Embryonic facial prominence (tissue), 1 donor: ENCODE data around the gene RMND1.
A peak's percentile ranks its signal among the peaks of the same experiment; 100 is the strongest.
"Not testable (repeated sequence)": the region's sequence is repeated elsewhere in the genome, so short reads cannot be mapped to it uniquely, and the experiment has no call there.

Experiments
- DNase-seq: peaks from one replicate; pipeline ENCODE4 v3.0.0-alpha.2; 2016; ENCODE audit errors: extremely low spot score

Gene RMND1

GRCh38 chr6:151452750-151453427, 963 bp upstream of the RMND1 start:
- peak; percentile 22 for DNase-seq

GRCh38 chr6:151451417-151451949, 443 bp downstream of the RMND1 start:
- DNase-seq, result no peak

DNA sequence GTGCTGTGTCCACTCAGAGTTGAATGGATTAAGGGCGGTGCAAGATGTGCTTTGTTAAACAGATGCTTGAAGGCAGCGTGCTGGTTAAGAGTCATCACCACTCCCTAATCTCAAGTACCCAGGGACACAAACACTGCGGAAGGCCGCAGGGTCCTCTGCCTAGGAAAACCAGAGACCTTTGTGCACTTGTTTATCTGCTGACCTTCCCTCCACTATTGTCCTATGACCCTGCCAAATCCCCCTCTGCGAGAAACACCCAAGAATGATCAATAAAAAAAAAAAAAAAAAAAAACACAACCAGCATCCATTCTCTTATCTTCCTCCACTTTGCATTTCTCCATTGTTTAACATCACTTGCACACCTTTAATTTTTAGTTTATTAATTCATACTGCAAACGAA, 998 bp downstream of the RMND1 start:
- not testable (repeated sequence) for DNase-seq

GRCh38 chr6:151448623-151449022, 3.3 kb downstream of the RMND1 start:
- DNase-seq, result no peak

GRCh38 chr6:151447237-151447636, 4.7 kb downstream of the RMND1 start:
- no peak for DNase-seq

DNA sequence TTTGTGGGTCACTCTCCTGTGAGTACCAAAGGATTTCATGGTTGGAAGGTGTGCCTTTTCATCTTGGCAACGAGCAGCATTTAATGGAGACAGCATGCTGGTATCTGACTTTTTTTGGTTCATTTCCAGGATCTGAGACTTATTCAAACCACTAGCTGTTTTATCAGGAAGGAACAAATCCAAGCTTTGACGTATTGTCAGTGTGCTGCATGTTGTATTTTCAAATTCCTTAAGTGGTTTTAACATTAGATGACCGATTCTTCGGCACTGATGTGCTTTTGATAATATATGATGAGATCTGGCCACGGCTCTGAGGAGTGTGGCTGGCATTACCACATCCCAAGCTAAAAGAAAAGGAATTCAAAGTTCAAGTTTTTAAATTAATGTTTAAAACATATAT, 6.4 kb downstream of the RMND1 start:
- no peak for DNase-seq

DNA sequence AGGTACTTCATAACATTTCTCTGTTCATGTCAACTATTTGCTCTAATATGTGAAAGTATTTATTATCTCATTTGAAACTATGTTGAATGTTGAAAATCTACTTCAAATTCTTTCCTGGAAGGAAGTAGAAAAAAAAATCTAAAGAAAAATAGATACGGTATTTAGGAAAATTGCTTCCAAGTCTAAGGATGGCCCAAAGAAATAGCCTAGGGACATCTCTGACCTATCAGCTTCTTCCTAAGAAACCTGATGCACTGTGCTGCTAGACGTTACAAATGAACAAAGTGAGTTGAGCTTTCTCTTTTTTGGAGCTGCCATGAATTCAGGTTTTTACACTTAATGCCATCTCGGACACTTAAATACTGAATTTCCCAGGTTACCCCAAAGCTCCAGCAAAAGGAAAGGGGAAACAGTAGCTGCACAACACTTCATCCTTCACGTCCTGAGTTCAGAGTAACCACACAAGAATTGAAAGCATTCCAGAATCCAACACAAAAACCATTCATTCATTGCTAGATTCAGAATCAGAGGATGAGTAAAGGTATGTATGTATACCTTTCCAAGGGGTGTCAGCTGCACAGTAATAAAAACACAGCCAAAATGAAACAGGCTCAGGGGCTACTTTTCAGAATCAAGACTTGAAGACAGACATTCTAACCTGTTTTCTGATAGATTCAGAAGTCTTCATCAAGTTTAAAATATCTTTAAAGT, 7.9 kb downstream of the RMND1 start:
- no peak for DNase-seq

DNA sequence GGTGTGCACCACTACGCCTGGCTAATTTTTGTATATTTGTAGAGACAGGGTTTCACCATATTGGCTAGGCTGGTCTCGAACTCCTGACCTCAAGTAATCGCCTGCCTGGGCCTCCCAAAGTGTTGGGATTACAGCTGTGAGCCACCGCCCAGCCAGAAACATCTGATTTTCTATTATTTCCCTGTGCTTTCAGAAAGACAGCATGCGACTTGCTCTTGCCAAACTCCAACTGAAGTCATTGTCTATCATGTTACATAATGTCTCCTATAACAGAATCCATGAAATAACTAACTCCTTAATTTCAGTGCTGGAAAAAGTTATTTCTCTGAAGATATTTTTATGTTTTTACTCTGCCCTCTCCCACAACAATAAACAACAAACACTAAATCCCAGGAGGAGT, 8.5 kb downstream of the RMND1 start:
- DNase-seq, result no peak

GRCh38 chr6:151442371-151442770, 9.6 kb downstream of the RMND1 start:
- DNase-seq, result no peak

GRCh38 chr6:151441390-151442166, 10.3 kb downstream of the RMND1 start:
- DNase-seq, result no peak

DNA sequence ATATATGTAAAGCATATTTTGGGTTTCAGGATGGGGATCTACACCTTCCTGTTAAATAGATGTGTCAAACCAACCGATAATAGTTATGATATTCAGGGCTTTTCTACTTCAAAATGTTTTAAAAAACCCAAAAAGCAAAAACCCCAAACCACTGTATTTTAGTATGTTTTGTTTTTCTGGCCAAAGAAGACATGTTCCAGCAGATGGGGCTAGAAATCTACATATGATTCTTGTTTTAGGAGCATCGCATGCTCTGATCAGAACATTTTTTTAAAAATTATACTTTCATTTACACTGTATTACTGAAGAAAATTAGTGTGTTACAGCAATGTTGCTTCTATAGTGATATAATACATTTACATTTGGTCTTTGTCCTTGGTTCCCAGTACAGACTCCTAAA, 11.0 kb downstream of the RMND1 start:
- DNase-seq, result no peak

- DNase-seq, result no peak
Observed at GRCh38 chr6:151440498-151440897, 11.4 kb downstream of the RMND1 start.

GRCh38 chr6:151437401-151437800, 14.5 kb downstream of the RMND1 start:
- DNase-seq, result no peak

- DNase-seq, result no peak
Observed at GRCh38 chr6:151436802-151437201, 15.1 kb downstream of the RMND1 start.

- no peak for DNase-seq
Observed at GRCh38 chr6:151436300-151436699, 15.6 kb downstream of the RMND1 start.

DNA sequence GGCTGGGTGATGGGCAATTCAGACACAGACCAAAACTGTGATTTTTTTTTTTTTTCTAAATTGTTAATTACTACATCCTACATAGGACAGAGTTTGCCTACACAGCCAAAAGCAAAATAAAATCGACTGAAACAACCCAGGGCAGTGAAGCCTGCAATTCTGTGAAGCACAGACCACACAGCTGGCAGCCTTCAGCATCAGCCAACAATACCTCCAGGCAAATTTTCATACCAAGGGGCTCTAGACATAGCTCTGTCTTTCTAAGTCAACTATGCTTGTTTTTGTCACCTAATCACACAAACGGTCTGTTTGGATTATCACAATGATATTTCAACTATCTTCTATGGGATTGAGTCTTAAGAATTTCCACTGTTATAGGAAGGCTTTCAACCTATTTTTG, 17.6 kb downstream of the RMND1 start:
- no peak for DNase-seq

DNA sequence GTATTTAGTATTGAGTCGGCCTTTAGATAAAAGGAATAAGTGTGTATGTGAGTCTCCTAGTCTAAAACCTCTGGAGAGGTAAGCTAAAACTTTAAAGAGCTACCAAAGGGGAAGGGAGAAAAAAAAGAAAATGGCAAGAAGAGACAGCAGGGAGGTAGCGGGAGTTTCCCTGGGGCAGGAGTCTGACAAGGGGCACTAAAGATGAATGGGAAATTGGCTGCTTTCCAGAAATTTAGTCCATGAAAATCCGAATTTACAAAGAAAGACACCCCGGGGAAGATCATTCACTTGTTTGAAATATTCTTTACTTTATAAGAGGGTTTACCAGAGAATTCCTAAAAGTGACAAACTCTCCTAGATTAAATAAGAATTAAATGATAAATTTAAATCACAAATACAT, 19.3 kb downstream of the RMND1 start:
- no peak for DNase-seq

DNA sequence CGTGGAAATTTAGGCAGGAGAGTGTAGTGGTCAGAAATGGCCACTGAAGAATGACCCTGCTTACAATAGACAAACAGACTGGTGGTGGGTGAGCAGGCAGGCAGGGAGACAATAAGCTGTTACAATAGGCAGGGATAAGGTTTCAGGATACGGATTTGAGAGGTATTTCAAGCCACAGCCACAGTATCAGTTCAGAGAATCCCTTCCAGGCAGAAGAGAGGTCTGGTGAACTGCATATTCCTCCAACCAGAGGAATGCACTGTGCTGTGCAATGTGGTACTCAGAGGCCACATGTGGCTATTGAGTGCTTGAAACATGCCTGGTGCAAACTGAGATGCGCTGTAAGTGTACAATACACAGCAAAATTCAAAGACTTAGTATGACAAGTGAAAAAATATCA, 20.6 kb downstream of the RMND1 start:
- DNase-seq, result no peak

- no peak for DNase-seq
Observed at GRCh38 chr6:151430886-151431285, 21.0 kb downstream of the RMND1 start.

- no peak for DNase-seq
Observed at GRCh38 chr6:151428093-151428735, 23.7 kb downstream of the RMND1 start.

- DNase-seq, result no peak
Observed at GRCh38 chr6:151425561-151425960, 26.4 kb downstream of the RMND1 start.

DNA sequence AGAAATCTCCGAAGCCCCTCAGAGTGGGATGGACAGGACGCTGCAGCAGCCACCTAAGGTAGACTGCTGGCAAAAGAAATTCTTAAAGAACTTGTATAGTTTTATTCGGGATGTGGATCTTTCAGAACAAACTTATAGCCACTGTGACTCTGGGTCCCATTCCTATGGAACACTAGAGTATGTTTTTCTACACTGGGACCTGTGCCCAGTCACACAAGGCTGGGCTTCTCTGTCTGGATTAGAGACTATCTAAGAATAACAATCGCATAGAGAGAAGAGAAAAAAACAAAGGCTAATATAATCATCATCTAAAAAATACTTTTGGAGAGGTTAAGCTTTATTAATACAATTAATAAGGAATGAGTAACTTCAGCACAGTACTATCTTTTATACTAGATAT, 28.9 kb downstream of the RMND1 start:
- DNase-seq, result no peak
